Sciatic nerve (tissue), 2 donors: ENCODE measurements around the gene XXYLT1. TPM values are rescaled to one million over a fixed set of nuclear protein-coding genes. Genes with fewer than 3 reads are reported as not detected.
"Not testable (repeated sequence)": the region's sequence is repeated elsewhere in the genome, so short reads cannot be mapped to it uniquely, and the experiment has no call there.

Experiments used
- ATAC-seq: fragments of 200-7000 bp; cut with Tn5 transposase; one replicate; pipeline ENCODE4 v1.9.1; 2020; ENCODE audit warnings: mild to moderate bottlenecking, moderate library complexity
- DNase-seq: peaks from one replicate; pipeline ENCODE4 v3.0.0-alpha.2; 2020; ENCODE audit warnings: low spot score
- intact Hi-C: fragments of 100-400 bp; cut with DNase I; formaldehyde crosslinking; loops from one replicate; pipeline ENCODE4 v1.14.2; 2022
- total RNA-seq: library from RNA; stranded (reverse); fragmentation: NEBNext Ultra II Directional; extraction: Animal tissue kit (Norgen Biotek cat#: 25700); gene quantifications from one replicate; pipeline ENCODE4 v1.2.1, GENCODE V29; 2021
- donor health status: DM: no; HTN: no; CAD: no.
- donor health status: DM: no; HTN: no; CAD: no.

Gene XXYLT1, protein sequence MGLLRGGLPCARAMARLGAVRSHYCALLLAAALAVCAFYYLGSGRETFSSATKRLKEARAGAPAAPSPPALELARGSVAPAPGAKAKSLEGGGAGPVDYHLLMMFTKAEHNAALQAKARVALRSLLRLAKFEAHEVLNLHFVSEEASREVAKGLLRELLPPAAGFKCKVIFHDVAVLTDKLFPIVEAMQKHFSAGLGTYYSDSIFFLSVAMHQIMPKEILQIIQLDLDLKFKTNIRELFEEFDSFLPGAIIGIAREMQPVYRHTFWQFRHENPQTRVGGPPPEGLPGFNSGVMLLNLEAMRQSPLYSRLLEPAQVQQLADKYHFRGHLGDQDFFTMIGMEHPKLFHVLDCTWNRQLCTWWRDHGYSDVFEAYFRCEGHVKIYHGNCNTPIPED
- total RNA-seq, result 11.0 TPM

- peak; percentile 93 for DNase-seq
- ATAC-seq, result peak; percentile 95
- intact Hi-C loops, result loop anchor here (10.0 kb wide), 1 partner anchor 254 kb away; no protein-coding TSS in a partner anchor
Measured at GRCh38 chr3:195270817-195271409, at the start of gene XXYLT1. Gene XXYLT1 (minus strand): TSS chr3:195271159. CDS start chr3:195271058, 101 bp downstream.

- DNase-seq, result no peak
- intact Hi-C loops, result no loop called here
- no peak for ATAC-seq
Measured at GRCh38 chr3:195319060-195319459, 48.1 kb upstream of the XXYLT1 start.

DNA sequence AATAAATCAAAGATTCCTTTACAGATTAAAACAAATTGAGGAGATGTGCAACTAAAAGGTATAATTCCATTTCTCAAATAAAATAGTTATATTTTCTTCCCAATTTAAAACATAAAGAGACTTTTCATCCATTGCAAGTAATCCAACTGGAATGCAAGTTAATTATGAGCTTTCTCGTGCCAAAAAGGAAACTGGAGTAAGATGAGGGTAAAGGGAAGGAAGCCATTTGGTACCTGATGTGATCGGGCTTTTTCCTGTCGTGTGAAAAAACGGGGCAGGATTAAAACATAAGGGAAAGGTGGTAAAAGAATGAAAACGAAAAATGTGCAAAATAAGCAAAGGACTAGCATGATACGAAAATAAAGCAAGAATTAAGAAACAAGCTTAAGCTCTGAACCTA is 41.8 kb upstream of the XXYLT1 start:
- no peak for ATAC-seq
- DNase-seq, result no peak
- intact Hi-C loops, result no loop called here

- intact Hi-C loops, result no loop called here
- DNase-seq (no peak), ATAC-seq (no peak)
Measured at GRCh38 chr3:195307711-195308110, 36.8 kb upstream of the XXYLT1 start.

- ATAC-seq, result no peak
- intact Hi-C loops, result no loop called here
Measured at GRCh38 chr3:195306369-195306768, 35.4 kb upstream of the XXYLT1 start.

GRCh38 chr3:195302431-195302830 is 31.5 kb upstream of the XXYLT1 start:
- no peak for ATAC-seq
- intact Hi-C loops, result no loop called here
- DNase-seq, result no peak

More at GRCh38 chr3:195306369-195306768, 35.4 kb upstream of the XXYLT1 start:
- no peak for DNase-seq

- ATAC-seq, result no peak
- intact Hi-C loops, result no loop called here
Measured at GRCh38 chr3:195297446-195297845, 26.5 kb upstream of the XXYLT1 start.

GRCh38 chr3:195296662-195297061 is 25.7 kb upstream of the XXYLT1 start:
- intact Hi-C loops, result no loop called here
- ATAC-seq, result no peak
- no peak for DNase-seq

More at GRCh38 chr3:195297446-195297845, 26.5 kb upstream of the XXYLT1 start:
- no peak for DNase-seq

DNA sequence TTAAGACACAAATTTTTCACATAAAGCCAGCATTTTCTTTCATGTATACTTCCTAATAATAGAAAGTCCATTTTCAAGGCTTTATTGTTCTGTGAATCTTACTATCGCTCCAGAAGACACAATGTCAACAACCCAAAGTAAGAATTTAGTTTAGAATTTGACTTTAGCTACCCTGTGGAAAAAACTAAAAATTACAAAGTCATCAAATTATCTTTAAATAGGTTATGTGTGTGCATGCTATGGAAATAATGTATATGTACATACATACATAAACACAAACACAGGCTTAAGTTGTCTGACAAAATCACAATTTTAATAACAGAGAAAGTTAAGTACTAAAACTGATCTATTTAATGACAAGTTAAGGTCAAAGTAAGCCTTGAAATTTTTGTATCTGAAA is 20.2 kb upstream of the XXYLT1 start:
- ATAC-seq, result no peak
- intact Hi-C loops, result no loop called here

GRCh38 chr3:195290643-195291042 is 19.7 kb upstream of the XXYLT1 start:
- ATAC-seq, intact Hi-C loops, DNase-seq: not testable (repeated sequence)

More for the DNA sequence above, 20.2 kb upstream of the XXYLT1 start:
- no peak for DNase-seq

GRCh38 chr3:195286115-195286872 is 15.3 kb upstream of the XXYLT1 start:
- DNase-seq, result no peak
- intact Hi-C loops, result no loop called here
- ATAC-seq, result no peak

GRCh38 chr3:195285372-195285771 is 14.4 kb upstream of the XXYLT1 start:
- ATAC-seq (no peak), DNase-seq (no peak)
- intact Hi-C loops, result no loop called here

DNA sequence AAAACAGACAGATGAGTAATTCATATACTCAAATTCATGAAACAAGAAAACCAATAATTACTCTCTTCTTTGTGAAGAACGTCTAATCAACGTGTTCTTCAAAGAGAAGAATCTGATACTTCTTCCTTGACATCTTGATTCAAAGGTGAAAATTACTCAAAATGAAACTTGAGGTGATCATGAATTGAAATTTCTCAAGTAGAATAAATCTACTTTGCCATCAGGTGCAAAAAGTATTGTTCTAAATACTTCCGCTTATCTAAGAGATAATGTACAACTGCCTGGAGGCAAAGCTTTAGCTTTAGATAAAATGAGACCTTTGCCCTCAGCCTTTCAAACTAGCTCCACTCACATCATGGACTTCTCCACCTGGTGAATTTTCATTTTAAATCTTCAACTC is 13.9 kb upstream of the XXYLT1 start:
- intact Hi-C loops, result no loop called here
- DNase-seq, result no peak
- ATAC-seq, result no peak

DNA sequence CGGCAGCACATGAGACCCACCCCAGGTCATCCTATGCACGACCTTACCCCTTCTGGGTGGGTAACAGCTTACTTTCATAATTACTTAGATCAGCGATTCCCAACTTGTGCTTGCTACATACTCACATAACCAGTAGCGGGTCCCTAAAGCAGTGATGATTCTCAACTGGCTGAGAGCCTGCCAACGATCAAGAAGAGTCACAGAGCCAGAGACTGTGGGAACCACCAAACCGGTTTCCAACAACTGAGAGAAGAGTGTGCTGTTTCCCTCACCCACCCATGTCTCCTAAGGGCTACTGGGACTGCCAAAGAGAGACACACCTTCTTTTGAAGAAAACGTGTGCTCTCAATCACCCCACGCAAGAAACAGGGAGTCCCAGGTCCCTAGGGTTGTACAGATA is 12.0 kb upstream of the XXYLT1 start:
- no peak for DNase-seq
- intact Hi-C loops, result no loop called here
- no peak for ATAC-seq

- ATAC-seq, result no peak
- intact Hi-C loops, result loop anchor here (10.0 kb wide), 1 partner anchor 250 kb away; no protein-coding TSS in a partner anchor
- DNase-seq, result no peak
Measured at GRCh38 chr3:195274259-195274966, 3.5 kb upstream of the XXYLT1 start.

DNA sequence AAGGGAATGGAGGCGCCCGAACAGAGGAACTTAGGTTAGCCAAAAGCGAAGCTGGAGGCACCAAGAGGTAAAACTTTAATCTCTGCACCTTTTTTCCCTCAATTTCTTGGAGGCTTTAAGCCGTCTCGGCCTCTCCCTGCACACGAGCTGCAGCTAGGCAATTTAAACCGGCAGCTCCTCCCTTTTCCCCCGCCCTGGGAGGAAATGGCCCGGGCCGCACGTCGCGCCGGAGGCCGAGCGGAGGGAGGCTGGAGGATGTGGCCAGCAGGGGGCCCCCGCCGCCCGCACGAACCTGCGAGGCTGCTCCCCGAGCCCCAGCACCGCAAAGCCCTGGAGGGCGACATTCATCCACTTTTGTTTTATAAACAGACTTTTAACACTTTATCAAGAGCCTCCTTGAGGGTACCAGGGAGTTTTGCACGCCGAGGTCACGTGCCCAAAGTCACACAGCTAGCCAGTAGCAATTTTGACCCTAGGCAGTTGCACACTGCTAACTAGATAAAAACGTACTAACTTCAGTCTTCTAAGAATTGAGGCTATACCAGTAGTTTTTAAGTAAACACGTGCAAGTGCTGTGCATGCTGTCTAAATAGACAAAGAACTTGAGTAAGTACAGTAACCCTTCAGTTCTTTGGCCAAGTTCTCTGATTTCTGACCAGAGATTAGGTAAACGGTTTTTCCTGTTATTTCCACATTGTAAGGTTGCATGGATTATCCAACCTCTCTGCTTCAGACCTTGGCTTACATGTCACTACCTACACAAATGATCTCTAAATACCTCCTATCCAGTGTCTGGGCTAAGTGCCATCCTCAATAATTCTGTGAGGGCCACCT is 668 bp upstream of the XXYLT1 start:
- intact Hi-C loops, result loop anchor here (10.0 kb wide), 1 partner anchor 253 kb away; no protein-coding TSS in a partner anchor
- ATAC-seq, result peak; percentile 95
- DNase-seq, result peak; percentile 93

DNA sequence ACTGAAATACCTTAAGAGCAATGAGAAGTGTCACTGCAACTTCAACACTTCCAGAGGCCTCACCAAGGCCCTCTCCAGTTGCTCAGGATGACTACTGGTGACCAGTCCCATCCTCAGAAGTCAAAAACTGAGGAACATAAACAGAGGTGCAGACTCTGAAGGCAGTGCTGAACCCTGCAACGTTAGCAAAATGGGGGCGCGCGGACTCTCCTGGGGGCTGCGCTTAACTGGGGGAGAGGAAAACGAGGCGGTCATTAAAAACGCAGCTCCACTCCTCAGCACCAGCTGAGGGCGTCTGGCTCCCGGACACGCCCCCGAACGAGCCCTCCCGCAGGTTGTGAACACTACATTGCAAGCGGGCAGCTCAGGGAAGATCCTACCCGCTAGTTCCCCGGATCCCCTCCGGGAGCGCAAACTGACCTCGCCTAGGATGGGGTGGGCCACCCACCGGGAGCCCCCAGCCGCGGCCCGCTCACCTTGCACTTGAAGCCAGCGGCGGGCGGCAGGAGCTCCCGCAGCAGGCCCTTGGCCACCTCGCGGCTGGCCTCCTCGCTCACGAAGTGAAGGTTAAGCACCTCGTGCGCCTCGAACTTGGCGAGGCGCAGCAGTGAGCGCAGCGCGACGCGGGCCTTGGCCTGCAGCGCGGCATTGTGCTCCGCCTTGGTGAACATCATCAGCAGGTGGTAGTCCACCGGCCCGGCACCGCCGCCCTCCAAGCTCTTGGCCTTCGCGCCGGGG is 711 bp downstream of the XXYLT1 start:
- intact Hi-C loops, result loop anchor here (10.0 kb wide), 1 partner anchor 255 kb away; no protein-coding TSS in a partner anchor
- DNase-seq (no peak), ATAC-seq (peak; percentile 6)
